Measurements from ENCODE around the gene RELL2.
A peak's percentile ranks its signal among the peaks of the same experiment; 100 is the strongest.
"Not testable (repeated sequence)": the region's sequence is repeated elsewhere in the genome, so short reads cannot be mapped to it uniquely, and the experiment has no call there.

Gene RELL2, protein sequence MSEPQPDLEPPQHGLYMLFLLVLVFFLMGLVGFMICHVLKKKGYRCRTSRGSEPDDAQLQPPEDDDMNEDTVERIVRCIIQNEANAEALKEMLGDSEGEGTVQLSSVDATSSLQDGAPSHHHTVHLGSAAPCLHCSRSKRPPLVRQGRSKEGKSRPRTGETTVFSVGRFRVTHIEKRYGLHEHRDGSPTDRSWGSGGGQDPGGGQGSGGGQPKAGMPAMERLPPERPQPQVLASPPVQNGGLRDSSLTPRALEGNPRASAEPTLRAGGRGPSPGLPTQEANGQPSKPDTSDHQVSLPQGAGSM

DNA sequence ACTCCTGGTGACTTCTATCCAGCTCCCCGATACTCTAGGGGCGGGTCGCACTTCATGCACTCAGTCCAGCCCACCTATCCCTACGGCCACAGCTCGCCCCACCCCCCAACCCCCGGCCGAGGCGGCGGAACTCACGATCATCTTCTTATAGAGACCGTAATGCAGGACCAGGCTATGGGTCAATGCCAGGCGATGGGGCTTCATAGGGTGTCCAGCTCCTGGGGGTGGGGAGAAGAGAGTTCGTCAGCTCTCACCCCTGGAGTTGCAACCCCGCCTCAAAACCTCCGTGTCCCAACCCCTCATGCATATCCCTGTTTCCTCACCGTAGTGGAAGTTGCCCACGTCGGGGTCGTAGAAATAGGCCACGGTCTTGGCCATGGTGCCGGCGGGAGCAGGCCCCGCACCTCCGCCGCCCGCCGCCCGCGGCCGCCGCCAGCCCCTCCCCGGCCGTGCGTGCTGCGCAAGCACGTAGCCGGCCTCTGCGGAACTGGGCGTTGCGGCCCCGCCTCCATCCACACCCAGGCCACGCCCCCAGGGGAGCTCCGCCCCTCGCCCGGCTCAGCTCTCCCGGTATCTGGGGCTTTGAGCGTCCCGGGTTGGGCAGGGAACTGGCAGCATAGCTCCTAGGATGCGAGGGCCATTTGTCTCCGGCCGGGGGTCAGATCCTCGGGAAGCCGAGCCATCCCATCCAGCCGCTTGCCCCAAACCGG lies at the start of gene RELL2, which contains the start of gene HDAC3:
Gene RELL2, plus strand, starts transcription at position 585 of the 710 bp plus-strand sequence. CDS start 1,229 bp downstream, outside the sequence.
Gene HDAC3, minus strand, starts transcription at position 437 of the 710 bp plus-strand sequence. Its CDS starts 59 bp downstream, at position 378.
- peak; percentile 90 for DNase-seq (ENCODE audit: low spot score)

GRCh38 chr5:141590127-141590526 lies 46.7 kb upstream of the RELL2 start:
- DNase-seq (ENCODE audit: low spot score): no peak

DNA sequence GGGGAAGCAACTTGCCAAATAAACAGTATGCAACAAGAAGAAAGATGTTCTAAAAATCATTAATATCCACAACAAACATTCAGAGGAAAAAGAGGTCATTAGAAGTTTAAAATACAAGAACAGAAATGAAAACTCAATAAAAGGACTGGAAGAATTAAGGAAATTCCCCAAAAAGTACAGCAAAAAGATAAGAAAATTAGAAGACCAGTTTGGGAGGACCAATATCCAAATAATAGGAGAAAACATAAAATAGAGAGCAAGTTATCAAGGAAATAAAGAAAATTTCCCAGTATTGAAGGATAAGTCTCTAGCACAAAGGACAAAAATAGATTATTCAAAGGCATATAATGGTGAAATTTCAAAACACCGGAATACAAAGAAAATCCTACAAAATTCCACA lies 39.9 kb upstream of the RELL2 start:
- DNase-seq (ENCODE audit: low spot score): no peak

GRCh38 chr5:141597394-141597793 lies 39.4 kb upstream of the RELL2 start:
- DNase-seq (ENCODE audit: low spot score): no peak

DNA sequence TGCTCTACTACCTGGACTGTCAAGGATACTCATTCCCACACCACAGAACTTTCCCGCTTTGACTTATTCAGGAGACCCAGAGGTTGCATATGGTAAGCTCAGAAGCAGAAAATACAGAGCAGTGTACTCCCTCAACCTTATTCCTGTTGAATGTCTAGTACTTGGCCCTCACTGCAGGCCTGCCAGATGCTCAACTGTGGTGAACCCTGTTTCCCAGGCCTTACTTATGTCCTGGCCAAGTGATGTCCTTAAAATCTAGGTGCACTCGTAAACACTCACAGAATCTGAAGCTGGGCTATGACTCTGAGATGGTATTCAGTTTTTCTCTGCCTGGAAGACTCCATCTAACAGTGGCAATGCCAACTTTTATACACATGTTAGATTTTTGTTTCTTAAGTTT lies 39.0 kb upstream of the RELL2 start:
- no peak for DNase-seq (ENCODE audit: low spot score)

DNA sequence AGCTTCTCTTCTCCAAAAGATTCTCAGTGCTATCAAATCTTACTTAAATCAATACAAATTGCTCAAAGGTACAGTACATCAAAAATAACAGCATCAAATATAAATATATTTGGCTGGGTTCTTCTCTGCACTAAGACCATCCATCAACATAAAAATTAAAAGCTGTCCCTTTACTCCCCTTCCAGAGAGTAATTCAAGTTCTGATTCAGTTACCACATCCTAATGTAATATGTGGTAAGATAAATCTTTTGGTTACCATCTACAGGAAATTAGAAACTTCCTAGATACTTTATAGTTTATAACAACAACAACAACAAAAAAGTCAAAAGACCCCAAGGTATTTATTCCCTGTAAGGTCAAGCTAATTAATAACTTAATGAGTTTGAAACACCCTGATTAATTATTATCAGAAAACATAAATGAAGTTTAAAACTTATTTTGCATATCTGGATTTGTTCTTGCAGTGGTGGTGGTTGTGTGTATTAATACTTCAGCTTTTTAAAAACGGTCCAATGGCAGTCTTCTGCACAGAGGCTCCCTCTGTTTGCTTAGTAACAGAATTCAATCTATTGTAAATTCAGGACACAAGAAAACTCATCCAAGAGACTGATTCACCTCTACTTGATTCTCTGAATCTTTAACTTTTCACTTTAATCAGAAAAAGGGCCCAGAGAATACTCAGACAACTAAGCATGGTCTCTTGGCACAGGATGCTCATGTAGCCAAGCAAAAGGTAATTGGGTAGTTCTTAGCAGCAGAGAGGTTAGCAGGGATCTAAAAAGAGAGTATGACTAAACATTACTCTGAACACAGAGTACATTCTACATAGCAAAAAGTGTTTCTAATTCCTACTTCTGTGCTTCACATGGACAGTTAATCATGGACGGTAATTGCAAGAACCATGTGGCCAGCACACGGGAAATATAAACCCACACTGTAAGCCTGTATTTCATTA lies 38.1 kb upstream of the RELL2 start:
- no peak for DNase-seq (ENCODE audit: low spot score)

- no peak for DNase-seq (ENCODE audit: low spot score)
Observed at GRCh38 chr5:141602606-141603005, 34.2 kb upstream of the RELL2 start.

- no peak for DNase-seq (ENCODE audit: low spot score)
Observed at GRCh38 chr5:141603923-141604717, 32.7 kb upstream of the RELL2 start.

DNA sequence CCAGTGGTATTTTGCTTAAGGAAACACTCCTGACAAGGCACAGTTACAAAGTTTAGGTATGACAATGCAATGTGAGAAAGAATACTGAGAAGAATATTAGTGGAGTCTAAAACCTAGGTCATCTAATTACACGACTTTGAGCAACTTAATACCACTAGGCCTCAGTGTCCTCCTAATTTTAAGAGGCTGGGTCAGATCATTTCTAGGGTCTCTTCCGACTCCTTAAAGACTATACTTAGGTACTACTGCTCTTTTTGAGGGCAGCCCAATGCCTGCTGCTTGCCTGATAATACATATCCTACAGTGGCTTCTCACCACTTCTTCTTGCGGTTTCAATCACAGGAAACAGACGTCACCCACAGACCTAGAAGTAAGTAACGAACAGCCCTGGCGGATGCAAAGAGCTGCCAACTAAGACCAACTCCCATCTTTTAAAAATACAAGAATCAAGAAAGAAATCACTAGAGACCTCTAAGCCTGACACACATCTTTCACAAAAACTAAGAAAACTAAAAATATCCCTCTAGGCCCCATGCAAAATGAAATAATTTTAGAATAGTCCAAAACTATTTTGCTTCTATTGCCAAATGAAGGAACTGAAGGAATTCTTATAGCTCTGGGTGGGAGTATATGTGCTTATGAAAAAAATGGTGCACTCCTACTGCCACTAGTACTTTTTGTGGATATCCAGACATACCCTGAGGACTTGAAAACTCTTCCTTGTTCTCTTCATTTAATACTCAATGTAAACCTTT lies 31.1 kb upstream of the RELL2 start:
- peak; percentile 90 for DNase-seq (ENCODE audit: low spot score)

GRCh38 chr5:141608046-141608445 lies 28.8 kb upstream of the RELL2 start:
- DNase-seq (ENCODE audit: low spot score): no peak

DNA sequence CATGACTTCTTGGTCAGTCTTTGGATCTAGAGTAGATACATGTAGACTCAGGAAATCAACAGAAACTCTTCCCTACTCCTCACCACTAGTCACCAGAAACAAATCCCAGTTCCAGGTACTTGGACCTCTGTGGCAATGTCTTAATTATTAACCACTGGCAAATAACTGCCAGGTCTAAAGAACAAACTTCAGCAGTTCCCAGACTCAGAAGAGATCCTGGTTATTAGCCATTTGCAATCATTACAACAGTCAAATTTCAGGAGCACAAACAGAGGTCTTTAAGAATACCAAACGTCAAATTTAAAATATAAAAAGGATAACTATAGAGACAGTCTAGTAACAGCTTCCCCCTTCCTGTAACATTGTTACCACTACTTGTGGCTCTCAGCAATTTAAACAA lies 28.2 kb upstream of the RELL2 start:
- DNase-seq (ENCODE audit: low spot score): no peak

DNA sequence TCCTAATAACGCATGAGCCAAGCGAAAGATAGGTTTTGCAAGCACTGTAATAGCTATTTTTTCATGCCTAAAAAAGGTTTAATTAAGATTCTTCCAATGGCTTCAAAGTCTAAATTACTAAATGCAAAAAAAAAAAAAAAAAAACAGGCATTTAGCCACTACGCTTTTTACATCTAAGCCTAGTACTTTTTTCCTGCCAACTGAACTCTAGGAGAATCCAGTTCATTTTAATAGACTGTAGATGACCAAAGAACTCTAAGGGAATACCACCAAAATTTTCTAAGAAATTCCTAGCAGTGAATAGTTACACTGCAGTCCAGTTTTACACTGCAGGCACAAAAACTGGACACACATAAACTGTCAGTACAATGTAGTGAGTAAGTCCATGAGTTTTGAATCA lies 27.8 kb upstream of the RELL2 start:
- DNase-seq (ENCODE audit: low spot score): no peak

DNA sequence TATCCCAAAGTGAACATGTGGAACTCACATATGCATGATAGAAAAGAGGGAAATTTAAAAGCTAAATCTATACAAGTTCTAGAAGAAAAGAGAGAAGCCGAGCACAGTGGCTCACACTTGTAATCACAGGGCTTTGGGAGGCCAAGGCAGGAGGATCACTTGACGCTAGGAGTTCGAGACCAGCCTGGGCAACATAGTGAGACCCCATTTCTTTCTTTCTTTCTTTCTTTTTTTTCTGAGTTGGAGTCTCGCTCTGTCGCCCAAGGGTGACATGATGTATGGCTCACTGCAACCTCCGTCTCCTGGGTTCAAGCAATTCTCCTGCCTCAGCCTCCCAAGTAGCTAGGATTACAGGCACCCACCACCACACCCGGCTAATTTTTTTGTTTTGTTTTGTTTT lies 26.9 kb upstream of the RELL2 start:
- not testable (repeated sequence) for DNase-seq (ENCODE audit: low spot score)

- DNase-seq (ENCODE audit: low spot score): no peak
Observed at GRCh38 chr5:141611289-141611688, 25.5 kb upstream of the RELL2 start.

DNA sequence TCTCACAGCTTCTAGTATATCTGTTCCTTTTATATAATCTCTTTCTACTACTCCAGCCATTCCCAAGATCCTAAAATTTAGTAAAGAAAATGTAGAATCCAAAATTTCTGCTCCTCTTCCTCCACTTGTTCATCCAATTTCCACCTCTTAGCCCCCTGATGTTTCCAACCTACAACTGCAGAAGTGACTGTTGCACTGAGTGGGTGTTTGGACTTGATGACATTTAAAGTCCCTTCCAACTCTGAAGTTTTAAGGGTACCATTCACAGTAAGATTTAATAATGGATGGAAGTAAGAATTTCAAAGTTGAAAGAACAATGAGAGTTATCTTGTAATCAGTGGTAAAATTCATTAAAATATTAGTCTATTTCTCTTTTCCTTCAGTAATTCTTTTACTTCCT lies 23.5 kb upstream of the RELL2 start:
- DNase-seq (ENCODE audit: low spot score): no peak

DNA sequence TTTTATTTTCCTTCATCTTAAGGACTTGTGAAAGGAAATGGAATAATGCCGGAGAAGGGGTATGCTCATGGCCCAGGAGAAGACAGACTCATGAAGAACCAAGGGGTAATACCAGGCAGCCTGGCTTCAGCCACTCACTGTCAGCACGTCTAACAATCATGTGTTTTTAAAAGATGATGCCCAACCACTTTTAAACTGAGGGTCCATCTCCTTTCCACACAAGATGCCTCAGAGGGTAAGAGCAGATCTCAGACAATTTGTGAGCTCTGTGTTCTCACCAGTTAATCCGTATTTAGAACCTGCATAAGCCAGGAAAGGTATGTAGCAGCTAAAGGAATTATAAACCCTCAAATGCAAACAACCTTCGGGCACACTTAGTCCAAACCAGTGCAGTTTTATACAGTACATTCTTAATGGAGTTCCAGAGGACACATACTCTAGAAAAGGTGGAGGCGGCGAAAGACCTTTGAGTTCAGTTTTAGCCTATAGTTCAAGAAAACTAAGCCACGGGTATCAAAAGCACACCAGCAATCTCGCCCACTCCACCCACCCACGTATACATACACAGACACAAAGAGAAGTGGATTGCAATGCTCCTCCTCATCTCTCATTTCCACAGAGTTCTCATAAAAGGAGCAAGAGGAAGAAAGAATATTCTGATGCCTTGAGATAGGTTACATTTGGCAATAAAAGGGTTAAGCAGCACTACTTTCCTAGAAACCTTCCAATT lies 20.6 kb upstream of the RELL2 start:
- DNase-seq (ENCODE audit: low spot score): no peak

- no peak for DNase-seq (ENCODE audit: low spot score)
Observed at GRCh38 chr5:141617128-141617527, 19.7 kb upstream of the RELL2 start.

- peak; percentile 22 for DNase-seq (ENCODE audit: low spot score)
Observed at GRCh38 chr5:141617682-141618029, 19.1 kb upstream of the RELL2 start.

GRCh38 chr5:141618030-141618803 lies 18.6 kb upstream of the RELL2 start:
- peak; percentile 72 for DNase-seq (ENCODE audit: low spot score)

All from NAMALWA (cell line).